Epithelial cell of proximal tubule (primary cell): ENCODE data around the gene OR51M1. TPM values are rescaled to one million over a fixed set of nuclear protein-coding genes. Genes with fewer than 3 reads are reported as not detected.
"Not testable (repeated sequence)": the region's sequence is repeated elsewhere in the genome, so short reads cannot be mapped to it uniquely, and the experiment has no call there.

Experiments
- DNase-seq: peaks from one replicate; pipeline ENCODE4 v3.0.0-alpha.2; 2011; ENCODE audit warnings: low read depth
- H3K4me3 ChIP-seq: 2 replicates; pipeline ENCODE4 v1.5.1; 2011; ENCODE audit warnings: low read depth, mild to moderate bottlenecking, low read length
- total RNA-seq: library from RNA; depleted of rRNA; stranded (reverse); fragments of >200 nt; gene quantifications from 2 replicates; pipeline ENCODE4 v1.2.3, GENCODE V29; 2015
- TF ChIP-seq, protein P1 (sequence below): conservative IDR thresholded peaks from 2 replicates; pipeline ENCODE4 v1.5.1; 2012; ENCODE audit warnings: low read depth, mild to moderate bottlenecking, low read length

Gene OR51M1, protein sequence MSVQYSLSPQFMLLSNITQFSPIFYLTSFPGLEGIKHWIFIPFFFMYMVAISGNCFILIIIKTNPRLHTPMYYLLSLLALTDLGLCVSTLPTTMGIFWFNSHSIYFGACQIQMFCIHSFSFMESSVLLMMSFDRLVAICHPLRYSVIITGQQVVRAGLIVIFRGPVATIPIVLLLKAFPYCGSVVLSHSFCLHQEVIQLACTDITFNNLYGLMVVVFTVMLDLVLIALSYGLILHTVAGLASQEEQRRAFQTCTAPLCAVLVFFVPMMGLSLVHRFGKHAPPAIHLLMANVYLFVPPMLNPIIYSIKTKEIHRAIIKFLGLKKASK
- not detected in 2 replicates for total RNA-seq

GRCh38 chr11:5383576-5383975, at the start of gene OR51M1:
OR51M1 (plus strand) TSS chr11:5383812; CDS start chr11:5389399, 5,587 bp downstream.
- no peak for DNase-seq
- H3K4me3 ChIP-seq = no peak within 1 kb of the TSS
- TF ChIP-seq, protein P1, sequence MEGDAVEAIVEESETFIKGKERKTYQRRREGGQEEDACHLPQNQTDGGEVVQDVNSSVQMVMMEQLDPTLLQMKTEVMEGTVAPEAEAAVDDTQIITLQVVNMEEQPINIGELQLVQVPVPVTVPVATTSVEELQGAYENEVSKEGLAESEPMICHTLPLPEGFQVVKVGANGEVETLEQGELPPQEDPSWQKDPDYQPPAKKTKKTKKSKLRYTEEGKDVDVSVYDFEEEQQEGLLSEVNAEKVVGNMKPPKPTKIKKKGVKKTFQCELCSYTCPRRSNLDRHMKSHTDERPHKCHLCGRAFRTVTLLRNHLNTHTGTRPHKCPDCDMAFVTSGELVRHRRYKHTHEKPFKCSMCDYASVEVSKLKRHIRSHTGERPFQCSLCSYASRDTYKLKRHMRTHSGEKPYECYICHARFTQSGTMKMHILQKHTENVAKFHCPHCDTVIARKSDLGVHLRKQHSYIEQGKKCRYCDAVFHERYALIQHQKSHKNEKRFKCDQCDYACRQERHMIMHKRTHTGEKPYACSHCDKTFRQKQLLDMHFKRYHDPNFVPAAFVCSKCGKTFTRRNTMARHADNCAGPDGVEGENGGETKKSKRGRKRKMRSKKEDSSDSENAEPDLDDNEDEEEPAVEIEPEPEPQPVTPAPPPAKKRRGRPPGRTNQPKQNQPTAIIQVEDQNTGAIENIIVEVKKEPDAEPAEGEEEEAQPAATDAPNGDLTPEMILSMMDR = no peak

GRCh38 chr11:5335170-5335569, 48.4 kb upstream of the OR51M1 start:
- H3K4me3 ChIP-seq = no peak overlapping the region
- no peak for DNase-seq
- TF ChIP-seq, protein P1 = no peak

DNA sequence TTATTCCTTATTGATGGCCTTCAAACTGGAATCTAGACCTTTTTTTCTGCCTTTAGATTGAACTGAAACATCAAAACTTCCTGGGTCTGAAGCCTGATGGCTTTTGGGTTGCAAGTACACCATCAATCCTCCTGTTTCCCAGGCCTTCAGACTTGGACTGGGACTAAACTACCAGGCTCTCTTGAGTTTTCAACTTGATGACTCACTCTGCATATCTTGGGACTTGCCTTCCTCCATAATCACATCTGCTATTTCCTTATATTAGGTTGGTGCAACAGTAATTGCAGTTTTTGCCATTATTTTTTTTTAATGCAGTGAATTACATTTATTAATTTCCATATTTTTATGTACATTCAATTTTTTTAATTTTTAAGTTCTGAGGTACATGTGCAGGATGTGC, 47.3 kb upstream of the OR51M1 start:
- no peak overlapping the region for H3K4me3 ChIP-seq
- TF ChIP-seq, protein P1 = no peak
- DNase-seq = no peak

- not testable (repeated sequence) for DNase-seq, H3K4me3 ChIP-seq
Observed at GRCh38 chr11:5337253-5337652, 46.4 kb upstream of the OR51M1 start.

DNA sequence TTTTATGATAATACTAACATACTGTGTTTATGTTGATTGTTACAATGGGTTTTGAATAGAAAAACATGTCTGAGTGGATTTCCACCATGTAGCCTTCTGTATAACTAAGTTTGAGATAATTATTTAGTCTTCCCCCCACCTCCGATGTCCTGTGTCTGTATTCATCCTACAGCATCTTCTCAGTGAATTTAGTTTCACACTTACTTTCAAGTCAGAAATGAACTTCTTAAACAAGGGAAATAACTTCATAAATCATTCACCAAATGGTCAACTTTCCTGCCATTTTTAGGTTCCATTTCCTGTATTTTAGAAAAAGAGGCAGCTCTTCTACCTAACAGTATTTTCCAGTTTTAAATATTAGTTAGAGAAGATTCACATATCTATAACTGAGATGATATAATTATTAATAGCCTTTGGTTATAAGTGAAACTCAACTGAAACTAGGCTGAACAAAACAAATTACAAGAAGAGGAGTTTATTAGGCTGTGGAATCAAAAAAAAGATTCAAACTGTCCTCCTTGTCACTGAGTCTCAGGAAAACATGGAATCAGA, 43.8 kb upstream of the OR51M1 start:
- no peak overlapping the region for H3K4me3 ChIP-seq
- TF ChIP-seq, protein P1 = no peak
- no peak for DNase-seq

GRCh38 chr11:5343474-5344335, 39.9 kb upstream of the OR51M1 start, which contains the start of gene OR51B5:
OR51B5 (minus strand) TSS chr11:5343524; CDS start chr11:5343524, 0 bp downstream.
- no peak for DNase-seq
- TF ChIP-seq, protein P1 = no peak
- no peak within 1 kb of the TSS for H3K4me3 ChIP-seq

DNA sequence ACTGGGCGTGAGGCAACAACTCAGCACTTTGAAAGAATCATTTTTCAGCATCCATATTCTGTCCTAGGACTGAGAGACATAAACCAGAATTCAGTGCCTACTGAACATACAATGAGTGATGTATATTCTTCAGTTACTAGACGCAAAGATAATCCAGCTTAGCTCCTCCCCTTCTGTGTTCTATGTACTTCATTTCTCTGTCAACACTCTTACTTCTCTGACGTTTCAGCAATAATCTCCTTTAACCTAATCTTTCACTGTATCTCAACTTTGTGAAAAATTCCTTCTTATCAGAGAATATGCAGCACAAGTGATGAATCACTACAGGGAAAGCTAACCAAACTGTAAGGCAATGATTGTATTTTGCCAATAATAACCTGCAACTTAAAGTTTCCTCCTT, 37.8 kb upstream of the OR51M1 start:
- TF ChIP-seq, protein P1 = no peak
- no peak for DNase-seq
- H3K4me3 ChIP-seq = no peak overlapping the region
